H9 (cell line): ENCODE measurements around the gene PTPRN2. TPM values are rescaled to one million over a fixed set of nuclear protein-coding genes. Genes with fewer than 3 reads are reported as not detected.

Source experiments
- DNase-seq: peaks from one replicate; pipeline ENCODE4 v3.0.0-alpha.2; 2017
- H2AFZ ChIP-seq: one replicate; pipeline ENCODE4 v1.6.1; 2013; ENCODE audit warnings: mild to moderate bottlenecking, low read length, control low read depth, moderate library complexity
- H2AK5ac ChIP-seq: 2 replicates; pipeline ENCODE4 v1.6.1; 2013; ENCODE audit warnings: low read length, control low read depth, mixed read lengths; ENCODE audit not compliant: insufficient read length
- H2BK120ac ChIP-seq: one replicate; pipeline ENCODE4 v1.6.1; 2013; ENCODE audit warnings: low read depth, mild to moderate bottlenecking, low read length, control low read depth, inconsistent platforms; ENCODE audit not compliant: poor library complexity, severe bottlenecking
- H2BK12ac ChIP-seq: 2 replicates; pipeline ENCODE4 v1.6.1; 2013; ENCODE audit warnings: low read length, control low read depth, mixed read lengths, low read depth; ENCODE audit not compliant: insufficient read length
- H2BK15ac ChIP-seq: 2 replicates; pipeline ENCODE4 v1.6.1; 2013; ENCODE audit warnings: low read depth, low read length, control low read depth
- H2BK20ac ChIP-seq: one replicate; pipeline ENCODE4 v1.6.1; 2013; ENCODE audit warnings: low read depth, mild to moderate bottlenecking, low read length, control low read depth, inconsistent platforms; ENCODE audit not compliant: poor library complexity, severe bottlenecking
- H2BK5ac ChIP-seq: 2 replicates; pipeline ENCODE4 v1.6.1; 2013; ENCODE audit warnings: low read length, control low read depth, mixed read lengths; ENCODE audit not compliant: insufficient read length
- H3K14ac ChIP-seq: 2 replicates; pipeline ENCODE4 v1.6.1; 2013; ENCODE audit warnings: low read length, control low read depth; ENCODE audit not compliant: insufficient read depth
- H3K18ac ChIP-seq: 2 replicates; pipeline ENCODE4 v1.6.1; 2013; ENCODE audit warnings: low read depth, mild to moderate bottlenecking, mixed read lengths, low read length, control low read depth; ENCODE audit not compliant: insufficient read length
- H3K23ac ChIP-seq: 2 replicates; pipeline ENCODE4 v1.6.1; 2013; ENCODE audit warnings: low read length, control low read depth, mixed read lengths, low read depth; ENCODE audit not compliant: insufficient read length
- H3K23me2 ChIP-seq: 2 replicates; pipeline ENCODE4 v1.6.1; 2013; ENCODE audit warnings: low read depth, mild to moderate bottlenecking, mixed read lengths, low read length, control low read depth; ENCODE audit not compliant: insufficient read length, poor library complexity, severe bottlenecking
- H3K27ac ChIP-seq: 2 replicates; pipeline ENCODE4 v1.5.1; 2013; ENCODE audit warnings: low read length, control low read depth, mixed read lengths, low read depth; ENCODE audit not compliant: insufficient read length
- H3K27me3 ChIP-seq: 2 replicates; pipeline ENCODE4 v1.6.1; 2013; ENCODE audit warnings: low read length, control low read depth, inconsistent platforms; ENCODE audit not compliant: insufficient read depth
- H3K4ac ChIP-seq: 2 replicates; pipeline ENCODE4 v1.6.1; 2013; ENCODE audit warnings: low read depth, mild to moderate bottlenecking, control low read depth, inconsistent platforms, low read length, moderate library complexity
- H3K4me1 ChIP-seq: 2 replicates; pipeline ENCODE4 v1.6.1; 2013; ENCODE audit warnings: low read length, control low read depth, inconsistent platforms; ENCODE audit not compliant: insufficient read depth
- H3K4me2 ChIP-seq: 2 replicates; pipeline ENCODE4 v1.6.1; 2013; ENCODE audit warnings: low read length, control low read depth, mixed read lengths; ENCODE audit not compliant: insufficient read length, insufficient read depth
- H3K56ac ChIP-seq: 2 replicates; pipeline ENCODE4 v1.6.1; 2013; ENCODE audit warnings: low read depth, mild to moderate bottlenecking, mixed read lengths, low read length, control low read depth; ENCODE audit not compliant: insufficient read length
- H3K79me1 ChIP-seq: 2 replicates; pipeline ENCODE4 v1.6.1; 2013; ENCODE audit warnings: low read depth, mild to moderate bottlenecking, moderate library complexity, low read length, control low read depth, inconsistent platforms; ENCODE audit not compliant: insufficient read depth, poor library complexity, severe bottlenecking
- H3K79me2 ChIP-seq: 2 replicates; pipeline ENCODE4 v1.6.1; 2013; ENCODE audit warnings: low read length, control low read depth, inconsistent platforms; ENCODE audit not compliant: insufficient read depth
- H3K9ac ChIP-seq: 2 replicates; pipeline ENCODE4 v1.6.1; 2013; ENCODE audit warnings: low read length, control low read depth, mixed read lengths; ENCODE audit not compliant: insufficient read length; ENCODE audit errors: extremely low read depth
- H3K9me3 ChIP-seq: one replicate; pipeline ENCODE4 v1.6.1; 2013; ENCODE audit warnings: low read depth, low read length, inconsistent platforms; ENCODE audit not compliant: control insufficient read depth
- H3T11ph ChIP-seq: one replicate; pipeline ENCODE4 v1.6.1; 2013; ENCODE audit warnings: mild to moderate bottlenecking, low read length, control low read depth, inconsistent platforms
- H4K20me1 ChIP-seq: one replicate; pipeline ENCODE4 v1.6.1; 2013; ENCODE audit not compliant: control insufficient read depth, insufficient read length, insufficient read depth
- H4K5ac ChIP-seq: 2 replicates; pipeline ENCODE4 v1.6.1; 2013; ENCODE audit warnings: low read depth, mild to moderate bottlenecking, mixed read lengths, low read length, control low read depth; ENCODE audit not compliant: insufficient read length
- H4K8ac ChIP-seq: replicated peaks from 2 replicates; pipeline ENCODE4 v1.6.1; 2013; ENCODE audit warnings: low read length, control low read depth, mixed read lengths, low read depth; ENCODE audit not compliant: insufficient read length
- H4K91ac ChIP-seq: 2 replicates; pipeline ENCODE4 v1.6.1; 2013; ENCODE audit warnings: low read depth, mild to moderate bottlenecking, moderate library complexity, mixed read lengths, low read length, control low read depth; ENCODE audit not compliant: insufficient read length
- H3K27ac Mint-ChIP-seq, 3 experiments: 2 replicates in 2 of 3; 3 replicates in 1 of 3; pipeline ENCODE4 v1.8.0; 2020 to 2021; ENCODE audit warnings: mixed read lengths in 3 of 3, mild to moderate bottlenecking in 1 of 3, moderate library complexity in 1 of 3
- H3K27me3 Mint-ChIP-seq: 2 replicates; pipeline ENCODE4 v1.8.0; 2021; ENCODE audit warnings: low read depth, mild to moderate bottlenecking, moderate library complexity, mixed read lengths
- H3K36me3 Mint-ChIP-seq, 3 experiments: 2 replicates in 2 of 3; 3 replicates in 1 of 3; pipeline ENCODE4 v1.8.0; 2020 to 2021; ENCODE audit warnings: low read depth in 3 of 3, mixed read lengths in 3 of 3; ENCODE audit not compliant: insufficient read depth in 1 of 3
- H3K4me1 Mint-ChIP-seq, 2 experiments: 2 replicates each; pipeline ENCODE4 v1.8.0; 2020; ENCODE audit warnings: mixed read lengths in 2 of 2
- H3K4me3 Mint-ChIP-seq, 2 experiments: 2 replicates in 1 of 2; 3 replicates in 1 of 2; pipeline ENCODE4 v1.8.0; 2020 to 2021; ENCODE audit warnings: mild to moderate bottlenecking in 2 of 2, mixed read lengths in 2 of 2, moderate library complexity in 1 of 2
- H3K9me3 Mint-ChIP-seq, 2 experiments: 2 replicates in 1 of 2; 3 replicates in 1 of 2; pipeline ENCODE4 v1.8.0; 2020; ENCODE audit warnings: mild to moderate bottlenecking in 2 of 2, mixed read lengths in 2 of 2, moderate library complexity in 1 of 2
- CTCF ChIP-seq: fragments of 200-600 bp; sonication (generic); conservative IDR thresholded peaks from 3 replicates; pipeline ENCODE4 v1.8.0; 2021; ENCODE audit warnings: antibody characterized with exemption, mild to moderate bottlenecking
- WGBS: extraction: QIAGEN DNeasy Blood & Tissue Kit; methylation state at CpG from one replicate; pipeline ENCODE4 v1.1.7; 2013; ENCODE audit warnings: missing lambda C conversion rate, low lambda C conversion rate, mixed read lengths; ENCODE audit not compliant: insufficient read length; ENCODE audit errors: extremely low coverage; 5-methylcytosine and 5-hydroxymethylcytosine counted together
- total RNA-seq: library from RNA; stranded (reverse); gene quantifications from 2 replicates; pipeline ENCODE4 v1.2.1, GENCODE V29; 2021

Gene PTPRN2
- total RNA-seq, 1 experiment from 2014 or later: 5.2 TPM

DNA sequence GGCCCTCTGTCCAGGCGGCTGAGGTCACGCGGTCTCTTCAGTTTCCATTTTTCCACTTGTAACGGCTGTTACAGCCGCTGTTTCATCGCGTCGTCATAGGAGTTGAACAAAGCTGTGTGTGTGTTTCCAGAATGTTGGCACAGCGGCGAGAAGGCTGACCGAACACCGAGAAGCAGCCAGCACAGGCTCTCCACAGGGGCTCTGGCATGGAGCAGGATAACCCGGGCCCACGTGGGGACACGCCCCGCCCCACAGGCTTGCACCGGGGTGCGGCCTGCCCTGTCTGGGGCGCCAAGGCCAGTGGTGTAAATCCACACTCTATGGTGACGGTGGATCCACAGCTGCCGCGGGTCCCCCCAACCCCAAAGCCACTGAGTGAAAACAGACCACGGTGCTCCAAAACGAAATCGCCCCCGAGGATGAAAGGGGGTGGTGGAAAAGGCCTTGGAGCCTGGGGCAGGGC, 802.6 kb downstream of the PTPRN2 start:
- H3K27me3 Mint-ChIP-seq: peaks cover 4% of the 10 kb centered on the region
- no peak overlapping the region for H3K4me2 ChIP-seq
- no peak overlapping the region for H4K91ac ChIP-seq
- peaks cover 3% of the 10 kb centered on the region for H4K20me1 ChIP-seq
- H3K56ac ChIP-seq: no peak overlapping the region
- H3K23me2 ChIP-seq: peaks cover 4% of the 10 kb centered on the region
- H3K18ac ChIP-seq: no peak overlapping the region
- H3T11ph ChIP-seq: no peak overlapping the region
- no peak overlapping the region for H2AFZ ChIP-seq
- no peaks in the 10 kb centered on the region for H3K79me2 ChIP-seq
- no peaks in the 10 kb centered on the region for H3K4me1 ChIP-seq
- H3K9me3 Mint-ChIP-seq: no peaks in the 10 kb centered on the region
- no peak overlapping the region for H3K4me3 Mint-ChIP-seq
- H3K79me1 ChIP-seq: no peaks in the 10 kb centered on the region
- H3K27ac Mint-ChIP-seq: no peak overlapping the region
- no peak overlapping the region; the same call in 1 of the 2 replicates for H3K14ac ChIP-seq
- no peak overlapping the region for H4K8ac ChIP-seq
- H2AK5ac ChIP-seq: no peak overlapping the region
- no peak overlapping the region for H3K27ac ChIP-seq
- no peaks in the 10 kb centered on the region; the same call in 1 of the 2 replicates for H3K27me3 ChIP-seq
- no peak for DNase-seq
- WGBS: no CpG with 5 or more reads among the region's 26 CpGs
- no peak overlapping the region for H2BK12ac ChIP-seq
- H2BK20ac ChIP-seq: no peak overlapping the region
- H2BK5ac ChIP-seq: no peak overlapping the region
- H3K9ac ChIP-seq: no peak overlapping the region
- no peaks in the 10 kb centered on the region; a peak in 1 of 7 replicates for H3K36me3 Mint-ChIP-seq
- TF ChIP-seq CTCF: no peak
- no peak overlapping the region for H2BK15ac ChIP-seq
- H3K23ac ChIP-seq: no peak overlapping the region
- H3K4me1 Mint-ChIP-seq: no peaks in the 10 kb centered on the region
- no peak overlapping the region for H3K4ac ChIP-seq
- no peak overlapping the region for H2BK120ac ChIP-seq
- H3K9me3 ChIP-seq: no peaks in the 10 kb centered on the region
- no peak overlapping the region for H4K5ac ChIP-seq
